NK-92 treated with Interleukin-12 subunit alpha and Interleukin-12 subunit beta, amount 100 ng/mL, for 24 hours (cell line): ENCODE data around the gene MEF2D.
A peak's percentile ranks its signal among the peaks of the same experiment; 100 is the strongest.

ENCODE experiments used
- DNase-seq: peaks from one replicate; lab custom pipeline; 2025; lab: John Stamatoyannopoulos, UW

The MEF2D gene

DNA sequence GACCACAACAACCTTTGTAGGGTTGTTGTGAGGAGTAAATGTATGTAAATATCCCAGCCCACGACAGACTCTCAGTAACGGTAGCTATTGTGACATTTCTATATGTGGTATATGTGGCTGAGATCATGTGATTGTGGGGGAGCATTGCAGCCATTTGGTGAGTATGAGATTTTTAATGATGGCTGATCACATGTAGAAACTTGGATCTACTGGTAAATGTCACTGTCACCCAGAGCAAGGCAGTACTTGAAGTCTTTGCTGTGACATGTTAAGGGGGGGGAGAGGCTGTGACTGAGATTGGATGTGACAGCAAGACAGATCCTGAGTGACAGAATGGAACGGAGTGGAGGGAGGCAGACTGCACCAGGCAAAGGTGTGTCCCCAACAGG lies 23.9 kb upstream of the MEF2D start:
- DNase-seq: peak; percentile 31

GRCh38 chr1:156523801-156524480 lies 23.4 kb upstream of the MEF2D start:
- no peak for DNase-seq

DNA sequence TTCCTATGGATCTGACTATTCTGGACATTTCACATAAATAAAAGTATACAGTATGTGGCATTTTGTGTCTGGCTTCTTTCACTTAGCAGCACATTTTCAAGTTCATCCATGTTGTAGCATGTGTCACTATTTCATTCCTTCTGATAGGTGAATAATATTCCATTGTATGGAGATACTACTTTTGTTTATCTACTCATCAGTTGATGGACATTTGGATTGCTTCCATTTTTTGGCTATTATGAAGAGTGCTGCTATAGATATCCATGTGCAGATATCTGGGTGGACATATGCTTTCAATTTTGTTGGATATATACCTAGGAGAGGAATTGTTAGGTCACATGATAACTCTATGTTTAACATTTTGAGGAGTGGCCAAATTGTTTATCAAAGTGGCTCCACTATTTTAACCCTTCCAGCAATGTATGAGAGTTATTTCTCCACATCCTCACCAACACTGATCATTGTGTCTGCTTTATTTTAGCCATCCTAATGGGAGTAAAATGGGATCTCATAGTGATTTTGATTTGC lies 21.9 kb upstream of the MEF2D start:
- no peak for DNase-seq

- DNase-seq: no peak
These were observed 17.2 kb upstream of the MEF2D start for GRCh38 chr1:156517748-156518147.

- no peak for DNase-seq
These were observed 16.2 kb upstream of the MEF2D start for GRCh38 chr1:156516821-156517220.

GRCh38 chr1:156515956-156516355 lies 15.4 kb upstream of the MEF2D start:
- no peak for DNase-seq

DNA sequence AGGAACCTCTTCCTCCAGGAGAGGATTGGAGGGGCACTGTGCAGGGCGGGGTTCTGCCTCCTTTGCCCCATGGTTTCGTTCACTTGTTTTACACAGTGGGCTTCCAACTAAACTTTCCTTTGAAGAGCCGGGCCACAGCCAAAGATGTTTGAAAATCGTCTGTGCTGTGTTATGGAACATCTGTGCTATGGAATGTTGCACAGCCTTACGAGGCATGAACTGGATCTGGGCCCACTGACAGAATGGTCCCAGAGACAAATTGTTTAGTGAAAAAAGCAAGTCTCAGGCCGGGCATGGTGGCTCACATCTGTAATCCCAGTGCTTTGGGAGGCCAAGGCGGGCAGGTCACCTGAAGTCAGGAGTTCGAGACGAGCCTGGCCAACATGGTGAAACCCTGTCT lies 12.6 kb upstream of the MEF2D start:
- DNase-seq: no peak

DNA sequence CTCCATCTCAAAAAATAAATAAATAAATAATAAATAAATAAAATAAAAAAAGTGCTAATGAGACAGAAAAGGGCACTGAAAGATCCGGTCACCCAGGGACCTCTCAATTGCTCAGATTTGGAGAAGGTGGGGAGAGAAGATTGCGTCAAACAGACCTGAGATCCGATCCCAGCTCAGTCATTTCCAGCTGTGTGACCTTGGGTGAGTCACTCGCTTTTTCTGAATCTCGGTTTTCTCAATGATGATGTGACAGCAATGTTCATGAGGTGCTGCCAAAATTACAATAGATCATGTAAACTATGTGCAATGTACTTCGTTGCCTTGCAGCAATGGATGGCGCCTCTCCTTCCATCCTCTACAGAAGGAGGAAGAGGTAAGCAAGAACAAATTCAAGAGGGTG lies 11.1 kb upstream of the MEF2D start:
- no peak for DNase-seq

DNA sequence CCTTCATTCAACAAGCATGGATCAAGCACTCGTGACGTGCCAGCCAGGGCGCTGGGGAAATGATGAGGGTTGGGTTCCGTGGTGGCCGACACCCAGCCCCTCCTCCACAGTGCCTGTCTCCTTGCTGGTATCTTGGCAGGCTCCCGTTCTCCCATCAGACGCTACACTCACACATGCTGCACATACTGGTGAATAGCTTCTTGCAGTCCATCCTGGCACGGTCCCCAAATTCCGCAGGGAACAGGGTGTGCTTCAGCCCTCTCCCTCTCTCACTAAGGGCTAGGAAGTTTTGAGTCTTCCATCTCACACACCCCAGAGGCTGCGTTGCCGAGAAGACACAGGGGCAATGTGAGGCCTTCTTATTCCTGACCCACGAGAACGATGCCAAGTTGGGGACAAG lies 10.1 kb upstream of the MEF2D start:
- DNase-seq: no peak

GRCh38 chr1:156509424-156510034 lies 9.0 kb upstream of the MEF2D start:
- DNase-seq: no peak

DNA sequence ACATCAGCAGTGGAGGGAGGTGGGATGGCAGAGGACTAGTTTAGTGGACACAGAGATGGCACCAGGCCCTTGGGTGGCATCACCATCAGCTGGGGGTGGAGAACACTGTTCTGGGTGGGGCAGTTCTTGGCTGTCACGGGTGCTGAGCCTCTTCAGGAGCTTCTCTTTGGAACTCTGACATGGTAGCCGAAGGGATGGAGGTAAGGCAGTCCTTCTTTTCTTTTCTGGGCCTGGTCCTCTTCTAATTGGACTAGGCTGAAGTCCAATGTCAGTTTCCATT lies 8.3 kb upstream of the MEF2D start:
- DNase-seq: no peak

DNA sequence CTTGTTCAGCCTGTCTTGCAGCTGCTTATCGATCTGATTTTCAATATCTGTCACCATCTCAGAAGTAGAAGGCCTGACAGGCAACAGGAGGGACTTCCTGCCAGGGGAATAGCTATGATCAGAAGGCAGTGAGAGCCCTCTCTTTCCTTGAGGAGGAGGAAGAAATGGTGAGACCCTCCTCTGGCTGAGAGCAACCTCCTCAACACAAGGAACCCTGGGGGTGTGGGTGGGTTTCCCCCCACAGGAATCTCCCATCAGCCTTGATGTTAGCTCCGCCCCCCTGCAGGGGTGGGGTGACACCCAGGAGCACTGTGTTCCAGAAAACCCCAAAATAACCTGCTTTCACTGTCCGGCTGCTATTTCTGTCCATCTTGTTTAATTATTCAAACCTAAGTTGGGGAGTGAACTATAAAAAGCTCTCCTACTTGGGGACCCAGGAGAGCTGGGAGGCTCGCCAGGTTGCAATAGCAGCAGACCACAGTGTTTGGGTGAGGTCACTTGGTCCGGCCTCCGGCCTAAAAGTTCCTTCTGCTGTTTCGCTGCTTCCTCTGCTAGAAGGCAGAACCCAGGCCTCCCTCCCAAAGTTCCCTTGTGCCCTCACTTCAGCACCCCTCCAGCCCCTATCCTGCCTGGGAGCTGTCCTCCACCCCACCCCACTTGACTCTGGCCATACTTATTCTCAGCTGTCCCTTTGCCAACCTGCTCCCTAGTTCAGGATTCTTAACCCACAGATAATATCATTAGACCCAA lies 7.8 kb upstream of the MEF2D start:
- DNase-seq: peak; percentile 24

GRCh38 chr1:156506450-156506849 lies 5.9 kb upstream of the MEF2D start:
- DNase-seq: no peak

DNA sequence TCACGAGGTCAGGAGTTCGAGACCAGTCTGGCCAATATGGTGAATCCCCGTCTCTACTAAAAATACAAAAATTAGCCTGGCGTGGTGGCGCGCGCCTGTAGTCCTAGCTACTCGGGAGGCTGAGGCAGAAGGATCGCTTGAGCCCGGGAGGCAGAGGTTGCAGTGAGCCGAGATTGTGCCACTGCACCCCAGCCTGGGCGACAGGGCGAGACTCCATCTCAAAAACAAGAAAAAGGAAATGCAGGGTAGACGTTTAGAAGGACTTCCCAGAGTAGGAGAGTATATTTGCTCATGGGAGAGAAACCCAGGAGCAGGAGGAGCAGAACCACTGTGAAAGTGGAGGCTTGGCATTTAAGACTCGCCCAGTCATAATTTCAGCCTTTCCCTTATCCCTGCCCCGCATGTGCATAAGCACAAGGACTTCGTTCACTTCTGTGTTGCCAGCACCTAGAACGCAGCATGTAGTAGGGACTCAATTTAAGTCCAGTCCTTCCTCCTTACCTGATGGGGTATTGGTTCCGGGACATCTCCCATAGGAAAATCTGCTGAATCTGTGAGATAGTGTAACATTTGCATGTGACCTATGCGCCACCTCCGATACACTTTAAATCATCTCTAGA lies 5.2 kb upstream of the MEF2D start:
- DNase-seq: no peak

DNA sequence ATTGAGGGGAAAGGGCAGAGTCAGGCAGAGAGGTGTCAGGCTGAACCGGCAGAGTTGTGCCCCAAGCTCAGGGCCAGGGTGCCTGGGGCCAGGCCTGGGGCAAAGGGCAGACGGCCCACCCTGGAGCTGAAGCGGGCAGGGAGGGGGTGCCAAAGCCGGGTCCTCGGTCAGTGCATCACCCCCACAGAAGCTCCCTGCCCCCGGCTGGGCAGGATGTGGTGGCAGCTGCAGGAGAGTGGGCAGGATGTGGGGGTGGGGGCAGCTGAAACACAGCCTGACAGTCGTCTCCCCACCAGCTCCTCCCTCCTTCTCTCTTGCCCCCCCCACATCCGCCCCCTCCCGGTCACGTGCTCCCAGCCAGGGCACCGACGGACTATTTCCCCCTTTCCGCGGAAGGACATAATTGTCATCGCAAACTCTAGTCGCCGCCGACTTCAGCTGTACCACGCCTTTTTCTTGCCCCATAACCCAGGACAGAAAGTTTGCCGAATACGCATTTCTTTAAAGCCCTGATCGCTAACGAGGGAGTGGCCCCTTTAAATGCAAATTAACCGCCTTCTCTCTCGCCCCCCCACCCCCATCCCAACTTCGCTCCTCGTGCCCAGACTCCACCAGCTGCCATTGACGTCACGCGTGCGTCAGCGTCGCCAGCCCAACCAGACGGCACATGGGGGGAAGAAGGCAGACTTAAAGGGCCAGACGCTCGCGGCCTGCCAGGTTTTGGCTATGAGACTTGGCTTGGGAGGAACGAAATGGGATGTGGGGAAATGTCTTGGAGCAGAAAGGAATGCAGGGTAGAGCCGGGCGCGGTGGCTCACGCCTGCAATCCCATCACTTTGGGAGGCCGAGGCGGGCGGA lies 4.5 kb upstream of the MEF2D start:
- peak; percentile 97 for DNase-seq

DNA sequence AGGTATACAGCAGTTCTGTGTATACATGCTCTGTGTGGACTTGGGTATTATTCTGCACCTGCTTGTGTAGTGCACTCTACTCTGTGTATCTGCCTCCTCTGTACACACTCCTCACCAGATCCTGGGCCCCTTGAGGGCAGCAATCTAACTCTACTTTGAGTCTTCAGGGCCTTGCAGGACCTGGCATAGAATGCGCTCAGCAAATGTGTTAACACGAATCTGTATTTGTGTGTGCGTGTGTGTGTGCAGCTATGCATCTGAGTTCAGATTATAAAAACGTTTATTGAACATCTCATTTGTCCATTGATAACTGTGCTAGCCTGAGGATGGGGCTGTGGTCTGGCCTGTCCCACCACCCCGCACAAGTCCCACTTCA lies 3.9 kb upstream of the MEF2D start:
- no peak for DNase-seq

- DNase-seq: no peak
These were observed 3.3 kb upstream of the MEF2D start for GRCh38 chr1:156503698-156504437.

GRCh38 chr1:156502894-156503697 lies 2.5 kb upstream of the MEF2D start:
- no peak for DNase-seq

DNA sequence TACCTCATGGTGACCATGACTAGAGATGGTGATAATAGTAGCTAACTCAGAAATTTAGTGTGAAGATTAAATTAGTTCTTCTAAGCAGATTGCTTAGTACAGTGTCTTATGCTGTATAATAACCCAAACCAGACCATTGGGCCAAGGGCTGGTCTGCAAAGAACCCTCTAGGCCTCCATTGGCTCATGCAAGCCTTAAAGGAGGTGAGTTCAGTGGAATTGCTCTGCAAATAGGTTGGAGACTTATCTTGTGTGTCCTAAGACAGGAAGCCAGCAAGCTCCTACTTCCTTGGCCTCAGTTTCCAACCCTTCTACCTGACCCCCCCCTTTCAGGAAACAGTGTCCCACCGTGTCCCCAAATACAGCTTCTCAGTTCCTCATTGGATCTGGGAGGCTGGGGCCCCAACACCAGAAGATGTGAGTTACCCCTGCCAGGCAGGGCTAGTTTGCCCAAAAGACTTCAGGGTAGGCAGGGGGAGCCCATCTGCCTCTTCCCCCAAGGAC lies 1.9 kb upstream of the MEF2D start:
- no peak for DNase-seq

DNA sequence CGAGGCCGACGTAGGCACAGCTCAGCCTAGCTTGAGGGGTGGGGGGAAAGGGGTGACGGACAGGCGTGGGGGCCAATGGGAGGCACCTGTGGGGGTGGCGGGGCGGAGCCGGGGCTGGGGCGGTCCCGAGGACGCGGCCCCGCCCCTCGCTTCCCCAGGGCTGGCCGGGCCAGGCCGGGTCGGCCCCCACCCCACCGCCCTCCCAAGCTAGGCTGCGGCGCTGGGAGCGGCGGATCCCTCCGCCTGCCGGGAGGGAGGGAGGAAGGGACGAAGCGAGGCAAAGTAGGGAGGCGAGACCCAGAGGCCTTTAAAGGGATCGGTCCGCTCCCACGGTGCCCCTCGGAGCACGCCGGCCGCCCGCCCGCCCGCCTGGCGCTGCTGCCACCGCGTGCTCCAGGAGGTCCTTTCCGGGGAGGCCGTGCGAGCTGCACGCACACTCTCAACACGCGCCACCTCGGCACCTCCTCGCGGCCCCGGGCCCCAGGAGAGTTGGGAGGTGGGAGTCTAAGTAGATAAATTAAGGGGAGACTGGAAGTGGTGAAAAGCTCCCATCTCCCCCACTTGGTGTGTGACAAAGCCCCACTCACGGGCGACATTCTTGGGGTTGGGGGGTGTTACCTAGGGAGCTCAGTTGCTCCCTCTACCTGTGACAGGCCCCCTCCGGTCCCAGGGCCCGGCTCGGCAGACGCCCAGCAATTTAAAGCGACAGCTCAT lies 375 bp upstream of the MEF2D start:
- DNase-seq: peak; percentile 92
